NB4 (cell line): ENCODE results near the gene CABP2.

Source experiments
- CTCF ChIP-seq: IDR thresholded peaks from one replicate; pipeline ENCODE4 v1.5.1; 2012; ENCODE audit warnings: low read depth, low read length
- POLR2A ChIP-seq: IDR thresholded peaks from 2 replicates; pipeline ENCODE4 v1.6.1; 2011; ENCODE audit warnings: mild to moderate bottlenecking; ENCODE audit not compliant: insufficient read length; ENCODE audit errors: extremely low read depth

GRCh38 chr11:67486481-67487195, 36.6 kb downstream of the CABP2 start:
- TF ChIP-seq POLR2A = no peak
- TF ChIP-seq CTCF = no peak
